Mesendoderm (in vitro differentiated cells): Measurements from ENCODE around the gene PRAMEF14.
"Not testable (repeated sequence)": the region's sequence is repeated elsewhere in the genome, so short reads cannot be mapped to it uniquely, and the experiment has no call there.

Source experiments
- DNase-seq: peaks from one replicate; pipeline ENCODE4 v3.0.0; 2013
- H2AK5ac ChIP-seq: 2 replicates; pipeline ENCODE4 v1.6.1; 2013; ENCODE audit warnings: low read length, inconsistent platforms
- H2BK120ac ChIP-seq: 2 replicates; pipeline ENCODE4 v1.6.1; 2013; ENCODE audit warnings: low read depth, mild to moderate bottlenecking, low read length, moderate library complexity, mixed read lengths
- H2BK15ac ChIP-seq: replicated peaks from 2 replicates; pipeline ENCODE4 v1.6.1; 2013; ENCODE audit warnings: low read depth, mild to moderate bottlenecking, moderate library complexity
- H2BK5ac ChIP-seq: 2 replicates; pipeline ENCODE4 v1.6.1; 2013; ENCODE audit warnings: low read length, inconsistent platforms
- H3K18ac ChIP-seq: 2 replicates; pipeline ENCODE4 v1.6.1; 2013; ENCODE audit warnings: mild to moderate bottlenecking, low read length, mixed read lengths
- H3K23ac ChIP-seq: one replicate; pipeline ENCODE4 v1.6.1; 2013; ENCODE audit warnings: low read length
- H3K27ac ChIP-seq: 2 replicates; pipeline ENCODE4 v1.5.1; 2013; ENCODE audit warnings: low read depth, mild to moderate bottlenecking, inconsistent platforms, low read length, moderate library complexity
- H3K27me3 ChIP-seq: 2 replicates; pipeline ENCODE4 v1.6.1; 2013; ENCODE audit warnings: low read length, control low read depth, mild to moderate bottlenecking, inconsistent platforms; ENCODE audit not compliant: insufficient read depth, poor library complexity
- H3K36me3 ChIP-seq: 2 replicates; pipeline ENCODE4 v1.6.1; 2013; ENCODE audit warnings: low read length, inconsistent platforms; ENCODE audit not compliant: control insufficient read depth, insufficient read depth
- H3K4ac ChIP-seq: one replicate; pipeline ENCODE4 v1.6.1; 2013; ENCODE audit warnings: low read depth, mild to moderate bottlenecking, low read length, moderate library complexity
- H3K4me1 ChIP-seq: 2 replicates; pipeline ENCODE4 v1.6.1; 2013; ENCODE audit warnings: low read depth, low read length, inconsistent platforms; ENCODE audit not compliant: control insufficient read depth
- H3K4me2 ChIP-seq: 2 replicates; pipeline ENCODE4 v1.6.1; 2013; ENCODE audit warnings: low read length
- H3K4me3 ChIP-seq: 2 replicates; pipeline ENCODE4 v1.5.1; 2013; ENCODE audit warnings: mild to moderate bottlenecking, low read length
- H3K56ac ChIP-seq: one replicate; pipeline ENCODE4 v1.6.1; 2013; ENCODE audit warnings: low read length
- H3K79me1 ChIP-seq: 2 replicates; pipeline ENCODE4 v1.6.1; 2013; ENCODE audit warnings: low read length, inconsistent platforms
- H3K79me2 ChIP-seq: 2 replicates; pipeline ENCODE4 v1.6.1; 2013; ENCODE audit warnings: mild to moderate bottlenecking, low read length; ENCODE audit not compliant: control insufficient read depth, insufficient read depth
- H3K9ac ChIP-seq: 2 replicates; pipeline ENCODE4 v1.6.1; 2013; ENCODE audit warnings: low read length, inconsistent platforms
- H4K5ac ChIP-seq: one replicate; pipeline ENCODE4 v1.6.1; 2013; ENCODE audit warnings: low read length
- H4K8ac ChIP-seq: one replicate; pipeline ENCODE4 v1.6.1; 2013; ENCODE audit warnings: low read depth, mild to moderate bottlenecking, control low read depth, low read length, moderate library complexity
- WGBS: extraction: QIAGEN DNeasy Blood & Tissue Kit; methylation state at CpG from one replicate; pipeline ENCODE4 v1.1.7; 2013; ENCODE audit warnings: low lambda C conversion rate, missing lambda C conversion rate; ENCODE audit not compliant: insufficient coverage; ENCODE audit errors: extremely low coverage; 5-methylcytosine and 5-hydroxymethylcytosine counted together

PRAMEF14 gene

DNA sequence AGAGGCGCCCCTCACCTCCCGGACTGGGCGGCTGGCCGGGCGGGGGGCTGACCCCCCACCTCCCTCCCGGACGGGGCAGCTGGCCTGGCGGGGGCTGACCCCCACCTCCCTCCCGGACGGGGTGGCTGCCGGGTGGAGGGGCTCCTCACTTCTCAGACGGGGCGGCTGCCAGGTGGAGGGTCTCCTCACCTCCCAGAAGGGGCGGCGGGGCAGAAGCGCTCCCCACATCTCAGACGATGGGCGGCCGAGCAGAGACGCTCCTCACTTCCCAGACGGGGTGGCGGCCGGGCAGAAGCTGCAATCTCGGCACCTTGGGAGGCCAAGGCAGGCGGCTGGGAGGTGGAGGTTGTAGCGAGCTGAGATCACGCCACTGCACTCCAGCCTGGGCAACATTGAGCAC lies 48.2 kb downstream of the PRAMEF14 start:
- not testable (repeated sequence) for H3K4me2 ChIP-seq, H4K8ac ChIP-seq, H4K5ac ChIP-seq, H3K4me3 ChIP-seq, H3K79me1 ChIP-seq, H3K23ac ChIP-seq, H3K27me3 ChIP-seq, H3K9ac ChIP-seq, H3K56ac ChIP-seq, H2BK5ac ChIP-seq, H2BK15ac ChIP-seq, H3K79me2 ChIP-seq, H3K18ac ChIP-seq, H3K36me3 ChIP-seq, H2BK120ac ChIP-seq, DNase-seq, H3K4me1 ChIP-seq, H3K4ac ChIP-seq, H3K27ac ChIP-seq, H2AK5ac ChIP-seq
- WGBS: no CpG with 5 or more reads among the region's 27 CpGs

DNA sequence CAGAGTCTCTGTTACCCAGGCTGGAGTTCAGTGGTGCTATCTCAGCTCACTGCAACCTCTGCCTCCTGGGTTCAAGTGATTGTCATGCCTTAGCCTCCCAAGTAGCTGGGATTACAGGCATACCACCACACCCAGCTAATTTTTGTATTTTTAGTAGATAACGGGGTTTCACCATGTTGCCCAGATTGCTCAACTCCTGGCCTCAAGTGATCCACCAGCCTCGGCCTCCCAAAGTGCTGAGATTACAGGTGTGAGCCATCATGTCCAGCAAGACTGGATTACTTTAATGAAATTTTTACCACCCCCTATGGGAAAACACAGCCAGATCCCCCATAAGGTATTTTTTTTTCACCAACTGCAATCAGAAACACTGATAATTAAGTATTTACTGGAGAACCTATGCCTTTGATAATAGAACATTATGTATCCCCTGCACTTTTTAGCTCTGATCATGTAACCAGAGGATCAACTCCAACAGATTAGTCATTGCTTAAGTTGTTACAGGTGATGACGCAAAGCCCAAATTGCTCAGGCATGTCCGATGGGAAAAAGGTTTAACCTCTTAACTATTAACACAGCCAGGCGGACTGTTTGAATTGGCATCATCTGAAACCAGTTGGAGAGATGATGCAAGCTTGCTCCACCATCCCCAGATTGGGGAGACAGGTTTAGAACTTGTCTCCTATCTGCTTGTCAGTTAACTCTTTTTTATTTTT lies 49.6 kb downstream of the PRAMEF14 start:
- H3K4me1 ChIP-seq, H2BK5ac ChIP-seq, H3K79me2 ChIP-seq, H3K9ac ChIP-seq, H3K23ac ChIP-seq, H4K5ac ChIP-seq, H3K4ac ChIP-seq, H3K18ac ChIP-seq, H2AK5ac ChIP-seq, H3K36me3 ChIP-seq, H3K4me2 ChIP-seq, H3K79me1 ChIP-seq, H4K8ac ChIP-seq, H2BK120ac ChIP-seq, H3K27me3 ChIP-seq, H3K56ac ChIP-seq, H3K27ac ChIP-seq, DNase-seq, H2BK15ac ChIP-seq, H3K4me3 ChIP-seq: not testable (repeated sequence)
- no CpG with 5 or more reads among the region's 5 CpGs for WGBS
